Globus pallidus (tissue), 1 donor: ENCODE data around the gene DGLUCY.
"Not testable (repeated sequence)": the region's sequence is repeated elsewhere in the genome, so short reads cannot be mapped to it uniquely, and the experiment has no call there.

Experiments used
- DNase-seq: peaks from one replicate; pipeline ENCODE4 v3.0.0-alpha.2; 2015; ENCODE audit warnings: low spot score

The DGLUCY gene

DNA sequence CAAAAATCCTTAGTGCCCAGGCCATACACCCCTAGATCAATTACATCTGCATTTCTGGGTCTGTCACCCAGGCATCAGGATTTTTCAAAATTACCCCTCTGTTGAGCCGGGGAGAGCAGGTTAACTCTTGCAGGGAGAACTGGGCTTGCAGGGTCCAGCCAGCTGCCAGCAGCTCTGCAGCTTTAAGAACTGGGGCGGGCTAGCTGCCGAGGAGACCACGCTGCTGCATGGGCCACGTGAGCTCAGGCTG is at the start of gene DGLUCY:
Gene DGLUCY, plus strand, starts transcription at position 245 of the 250 bp plus-strand sequence. CDS start 46,222 bp downstream, outside the sequence.
- no peak for DNase-seq

DNA sequence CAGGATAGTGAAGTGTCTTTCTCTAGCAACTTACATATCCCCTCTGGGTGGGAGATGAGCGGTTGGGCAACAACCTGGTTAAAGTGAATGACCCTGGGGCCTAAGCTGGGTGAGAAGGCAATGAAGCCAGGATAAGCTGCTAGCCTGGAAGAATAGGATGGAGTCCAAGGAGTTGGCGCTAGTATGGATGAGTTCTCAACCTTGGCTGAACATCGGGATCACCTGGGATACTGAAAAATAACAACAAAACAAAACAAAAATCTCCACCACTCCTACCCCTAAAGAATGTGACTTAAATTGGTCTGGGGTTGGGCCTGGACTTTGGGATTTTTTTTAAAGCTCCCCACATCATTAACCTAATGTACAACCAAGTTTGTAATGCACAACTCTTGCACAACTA is 48.6 kb upstream of the DGLUCY start:
- no peak for DNase-seq

- no peak for DNase-seq
These were observed 46.7 kb upstream of the DGLUCY start for GRCh38 chr14:91067186-91067585.

GRCh38 chr14:91068642-91069041 is 45.2 kb upstream of the DGLUCY start:
- no peak for DNase-seq

GRCh38 chr14:91070572-91070971 is 43.3 kb upstream of the DGLUCY start:
- no peak for DNase-seq

GRCh38 chr14:91075553-91075952 is 38.3 kb upstream of the DGLUCY start:
- no peak for DNase-seq

DNA sequence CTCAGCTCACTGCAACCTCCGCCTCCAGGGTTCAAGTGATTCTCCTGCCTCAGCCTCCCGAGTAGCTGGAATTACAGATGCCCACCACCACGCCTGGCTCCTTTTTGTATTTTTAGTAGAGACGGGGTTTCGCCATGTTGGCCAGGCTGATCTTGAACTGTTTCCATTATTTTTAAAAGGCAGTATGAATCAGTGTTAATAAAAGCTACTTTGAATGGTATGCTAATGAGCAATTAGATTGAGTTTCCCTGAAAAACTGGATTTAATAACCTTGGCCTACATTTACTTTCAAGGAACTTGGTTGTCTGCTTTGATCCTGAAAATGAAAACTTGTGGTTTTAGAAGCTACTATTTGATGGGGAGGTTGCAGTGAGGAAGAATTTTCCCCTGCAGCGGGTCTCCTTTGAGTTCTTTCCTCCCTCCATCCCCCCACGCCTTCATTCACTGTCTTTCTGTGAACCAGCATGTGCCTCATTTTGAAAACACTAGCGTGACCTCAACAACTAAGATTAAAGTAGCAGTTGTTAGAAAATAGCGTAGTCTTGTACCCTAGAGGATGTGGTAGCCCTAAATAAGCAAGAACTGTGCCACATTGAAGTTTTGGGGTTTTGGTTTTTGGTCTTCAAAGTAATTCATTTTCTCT is 35.7 kb upstream of the DGLUCY start:
- no peak for DNase-seq

DNA sequence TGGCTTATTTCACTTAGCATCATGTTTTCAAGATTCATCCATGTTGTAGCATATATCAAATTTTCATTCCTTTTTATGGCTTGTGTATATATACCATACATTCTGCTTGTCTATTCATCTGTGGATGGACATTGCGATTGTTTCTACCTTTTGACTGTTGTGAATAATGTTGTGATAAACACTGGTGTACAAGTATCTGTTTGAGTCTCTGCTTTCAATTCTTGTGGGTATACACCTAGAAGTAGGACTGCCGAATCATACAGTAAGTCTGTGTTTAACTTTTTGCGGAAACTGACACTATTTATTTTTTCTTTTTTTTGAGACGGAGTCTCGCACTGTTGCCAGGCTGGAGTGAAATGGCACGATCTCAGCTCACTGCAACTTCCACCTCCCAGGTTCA is 33.8 kb upstream of the DGLUCY start:
- no peak for DNase-seq

- no peak for DNase-seq
These were observed 31.6 kb upstream of the DGLUCY start for GRCh38 chr14:91082282-91082681.

GRCh38 chr14:91084516-91084915 is 29.4 kb upstream of the DGLUCY start:
- DNase-seq = no peak

DNA sequence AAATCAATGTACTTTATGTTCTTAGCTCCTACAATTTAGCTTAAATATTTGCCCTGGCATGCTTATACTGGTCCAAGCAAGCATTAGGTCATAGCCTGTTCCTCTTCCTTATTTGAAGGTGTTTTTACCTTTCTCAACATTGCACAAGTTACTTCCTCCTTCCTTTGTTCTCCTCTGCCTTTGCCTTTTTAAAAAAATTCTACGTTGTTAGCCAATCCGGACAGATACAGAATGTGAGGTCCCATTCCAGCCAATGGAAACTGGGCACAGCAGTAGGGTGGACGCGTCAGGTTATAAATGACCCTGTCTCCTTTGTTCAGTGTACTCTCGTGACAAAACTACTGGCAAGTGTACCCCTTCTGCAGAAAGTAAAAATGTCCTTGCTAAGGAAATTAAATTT is 26.4 kb upstream of the DGLUCY start:
- DNase-seq = not testable (repeated sequence)

DNA sequence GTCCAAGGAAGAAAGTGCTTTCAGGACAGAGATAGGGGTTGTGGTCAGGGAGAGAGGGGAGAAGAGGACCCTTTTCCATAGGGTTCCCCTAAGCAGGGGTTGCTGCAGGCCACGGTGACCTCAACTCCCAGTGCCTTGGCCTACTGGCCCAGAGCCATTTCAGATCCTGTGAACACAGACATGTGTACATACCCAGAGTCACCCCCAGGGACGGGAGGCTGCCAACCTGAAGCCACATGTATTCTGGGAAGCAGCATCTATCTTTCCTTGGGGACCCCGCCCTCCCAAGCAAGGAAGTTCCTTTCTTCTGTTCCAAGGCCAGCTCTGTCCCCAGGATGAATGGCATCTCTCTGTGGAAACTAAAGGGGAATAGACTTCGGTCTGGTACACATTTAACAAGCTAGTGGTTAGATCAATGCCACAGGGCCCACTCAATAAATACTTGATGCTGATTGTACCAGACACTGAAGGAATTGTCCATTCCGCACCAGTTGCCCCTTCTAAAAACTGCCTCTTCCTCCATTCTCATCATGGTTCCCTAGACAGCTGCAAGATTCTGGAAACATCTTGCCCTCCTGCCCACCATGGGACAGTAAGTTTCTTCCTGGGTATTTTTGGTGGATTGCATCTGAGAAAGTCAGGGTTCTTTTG is 25.2 kb upstream of the DGLUCY start:
- no peak for DNase-seq

DNA sequence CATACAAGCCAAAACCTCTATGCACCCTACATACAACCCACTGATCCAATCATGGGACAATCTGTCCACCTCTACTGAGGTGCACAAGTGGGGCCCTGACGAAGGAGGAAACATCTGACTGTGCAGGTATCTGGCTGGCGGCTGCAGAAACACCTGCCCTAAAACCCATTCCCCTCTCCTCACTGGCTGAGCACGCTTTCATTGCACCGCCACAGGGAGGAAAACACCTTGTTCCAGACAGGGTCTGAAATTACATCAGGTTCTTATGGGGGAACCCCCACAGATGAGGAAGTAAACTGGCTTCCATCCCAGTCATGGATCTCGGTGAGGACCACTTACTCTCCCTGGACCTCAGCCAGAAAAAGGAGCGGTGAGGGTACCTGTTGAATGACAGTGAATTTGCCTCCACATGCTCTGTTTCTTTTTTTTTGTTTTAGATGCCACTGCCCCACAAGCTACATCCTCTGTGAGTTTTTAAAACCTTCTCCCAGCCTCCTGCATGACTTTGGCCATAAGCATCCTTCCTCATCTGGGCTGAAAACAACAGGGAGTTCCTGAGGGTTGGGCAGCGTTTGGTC is 23.8 kb upstream of the DGLUCY start:
- DNase-seq = no peak

GRCh38 chr14:91090743-91091142 is 23.1 kb upstream of the DGLUCY start:
- no peak for DNase-seq

GRCh38 chr14:91092073-91092472 is 21.8 kb upstream of the DGLUCY start:
- no peak for DNase-seq

GRCh38 chr14:91093743-91094472 is 20.0 kb upstream of the DGLUCY start:
- not testable (repeated sequence) for DNase-seq

- DNase-seq = no peak
These were observed 19.1 kb upstream of the DGLUCY start for GRCh38 chr14:91094772-91095171.

- DNase-seq = no peak
These were observed 18.7 kb upstream of the DGLUCY start for GRCh38 chr14:91095178-91095577.

- DNase-seq = not testable (repeated sequence)
These were observed 16.2 kb upstream of the DGLUCY start for GRCh38 chr14:91097657-91098056.

GRCh38 chr14:91098591-91098990 is 15.3 kb upstream of the DGLUCY start:
- DNase-seq = no peak

DNA sequence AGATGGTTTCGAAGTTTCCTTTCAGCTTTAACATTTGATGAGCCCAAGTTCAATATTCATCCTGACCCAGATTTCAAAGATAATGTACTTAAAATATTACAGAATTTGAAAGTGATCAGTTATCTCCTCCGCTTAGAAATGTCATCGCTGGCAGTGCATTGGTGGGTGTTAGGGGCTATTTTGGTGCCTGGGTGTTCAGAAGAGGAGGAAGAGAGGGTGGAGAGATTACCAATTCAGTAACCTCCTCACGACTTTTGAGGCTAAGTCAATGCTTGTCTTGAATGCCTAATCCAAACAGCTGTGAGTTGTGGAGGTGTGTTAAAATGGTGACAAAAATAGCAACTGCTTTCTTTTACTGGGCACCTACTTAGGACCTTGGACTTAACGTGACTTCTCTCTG is 13.8 kb upstream of the DGLUCY start:
- DNase-seq = no peak

GRCh38 chr14:91103116-91103515 is 10.8 kb upstream of the DGLUCY start:
- DNase-seq = no peak

DNA sequence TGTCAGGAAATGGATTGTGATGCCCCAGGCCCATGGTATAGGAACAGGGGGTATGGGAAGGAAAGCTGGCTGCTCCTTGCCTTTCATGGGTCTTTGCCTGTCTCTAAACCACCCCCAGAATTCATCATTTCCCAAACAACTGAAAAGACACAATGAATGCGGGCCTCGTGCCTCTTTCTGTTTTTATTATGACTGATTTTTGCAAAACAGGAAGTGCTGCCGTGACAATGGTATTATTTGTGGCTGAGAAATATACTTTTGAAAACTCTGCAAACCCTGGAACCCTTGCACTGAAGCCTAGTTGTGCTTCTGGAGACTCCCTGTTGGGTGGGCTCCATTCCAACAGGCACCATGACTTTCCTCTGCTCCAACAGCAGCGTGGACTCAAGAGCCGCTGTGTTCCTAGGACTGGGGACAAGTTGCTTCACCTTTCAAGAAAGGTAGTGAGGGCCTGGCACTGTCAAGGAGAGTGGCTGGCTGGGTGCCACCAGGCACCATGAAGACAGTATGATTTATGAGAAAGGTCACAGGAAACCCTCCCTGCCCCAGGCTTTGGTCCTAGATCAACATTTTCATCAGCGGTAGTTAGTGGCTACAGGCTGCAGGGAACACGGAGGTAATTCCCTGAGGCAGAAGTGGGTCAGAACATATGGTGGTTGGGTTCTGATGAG is 4.8 kb upstream of the DGLUCY start:
- no peak for DNase-seq
